Retina (tissue), 1 donor: Measurements from ENCODE around the gene CYP26B1.
"Not testable (repeated sequence)": the region's sequence is repeated elsewhere in the genome, so short reads cannot be mapped to it uniquely, and the experiment has no call there.

ENCODE experiments used
- DNase-seq: peaks from one replicate; pipeline ENCODE4 v3.0.0-alpha.2; 2016

Gene CYP26B1

DNA sequence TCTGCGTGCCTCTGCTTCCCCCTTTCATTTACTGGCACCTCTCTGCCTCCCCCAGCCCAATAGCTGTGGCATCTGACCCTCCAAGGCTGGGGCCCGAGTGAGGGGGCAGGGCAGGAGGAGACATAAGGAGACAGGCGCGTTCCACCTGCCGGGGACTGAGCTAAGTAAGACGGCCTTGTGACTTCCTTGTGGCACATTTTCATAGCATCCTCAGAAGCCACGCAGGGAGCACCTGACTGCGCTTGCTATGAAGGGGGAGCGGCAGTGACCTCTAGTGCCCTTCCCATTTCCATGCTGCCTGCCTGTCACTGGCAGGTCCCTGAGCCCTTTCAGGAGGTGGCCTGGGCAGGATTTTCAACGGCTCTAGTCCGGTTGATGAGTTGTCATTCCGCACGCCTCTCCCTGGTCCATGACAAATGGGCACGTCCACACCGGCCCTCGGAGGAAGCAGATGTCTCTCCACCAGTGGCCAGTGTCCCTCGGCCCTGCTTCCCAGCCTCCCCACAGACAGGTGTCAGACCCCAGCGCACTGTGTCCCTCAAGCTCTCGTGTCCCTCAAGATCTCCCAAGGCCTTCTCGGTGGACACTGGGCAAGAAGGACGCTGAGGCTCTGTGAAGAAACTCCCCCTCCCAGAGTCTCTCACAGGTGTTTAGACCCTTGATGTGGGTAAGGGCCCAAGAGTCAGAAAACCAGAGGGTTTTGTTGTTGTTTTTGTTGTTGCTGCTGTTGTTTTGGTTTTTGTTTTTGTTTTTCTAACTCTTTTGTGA is 42.7 kb downstream of the CYP26B1 start:
- no peak for DNase-seq

DNA sequence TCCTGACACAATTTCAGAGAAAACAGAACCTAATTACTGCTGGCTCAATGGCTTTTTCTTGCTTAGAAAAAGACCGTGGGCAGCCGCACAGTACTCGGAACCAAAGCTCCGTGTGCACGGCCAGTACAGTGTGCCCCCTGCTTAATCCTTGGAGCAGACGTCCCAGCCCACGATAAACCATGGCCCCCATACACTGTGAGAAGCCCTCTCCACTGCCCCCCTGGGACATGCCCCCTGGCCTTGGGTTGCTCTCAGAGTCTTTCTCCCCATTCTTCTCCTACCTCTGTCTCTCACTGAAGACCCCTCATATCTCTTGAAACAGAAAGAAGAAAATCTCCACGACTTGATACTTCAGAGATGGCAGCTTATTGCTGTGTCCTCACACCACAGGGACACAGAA is 44.0 kb downstream of the CYP26B1 start:
- no peak for DNase-seq

DNA sequence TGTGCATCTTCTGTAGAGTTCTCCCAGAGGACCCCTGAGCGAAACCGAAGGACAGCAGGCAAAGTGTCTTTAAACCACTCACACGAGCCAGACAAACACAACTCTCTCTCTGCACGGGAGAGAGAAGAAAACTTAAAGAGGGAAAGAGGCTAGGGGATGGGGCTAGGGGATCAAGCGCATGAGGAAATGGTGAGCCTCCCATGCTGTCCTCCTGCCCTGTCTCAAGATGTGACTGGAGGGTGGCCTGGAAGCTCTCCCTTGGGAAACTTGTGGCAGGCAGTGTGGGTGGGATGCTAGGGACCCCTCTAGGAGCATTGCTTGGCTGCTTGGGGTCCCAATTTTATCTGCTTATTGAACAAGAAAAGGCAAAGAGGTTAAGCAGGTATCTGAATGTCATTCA is 44.5 kb downstream of the CYP26B1 start:
- no peak for DNase-seq

DNA sequence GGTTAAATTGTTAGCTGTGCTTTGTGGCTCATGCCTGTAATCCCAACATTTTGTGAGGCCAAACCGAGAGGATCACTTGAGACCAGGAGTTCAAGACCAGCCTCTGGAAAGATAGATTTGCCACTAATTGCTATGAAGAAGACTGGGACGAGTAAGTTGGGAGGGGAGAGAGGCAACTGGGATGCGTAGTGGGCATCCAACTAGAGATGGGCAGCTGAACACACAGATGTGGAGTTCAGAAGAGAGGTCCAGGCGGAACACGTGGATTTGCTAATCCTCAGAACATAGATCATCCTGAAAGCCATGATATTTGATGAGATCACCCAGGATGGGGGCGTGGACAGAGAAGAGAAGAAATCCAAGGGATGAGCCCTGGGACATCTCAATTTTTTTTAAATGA is 48.7 kb downstream of the CYP26B1 start:
- DNase-seq: no peak

DNA sequence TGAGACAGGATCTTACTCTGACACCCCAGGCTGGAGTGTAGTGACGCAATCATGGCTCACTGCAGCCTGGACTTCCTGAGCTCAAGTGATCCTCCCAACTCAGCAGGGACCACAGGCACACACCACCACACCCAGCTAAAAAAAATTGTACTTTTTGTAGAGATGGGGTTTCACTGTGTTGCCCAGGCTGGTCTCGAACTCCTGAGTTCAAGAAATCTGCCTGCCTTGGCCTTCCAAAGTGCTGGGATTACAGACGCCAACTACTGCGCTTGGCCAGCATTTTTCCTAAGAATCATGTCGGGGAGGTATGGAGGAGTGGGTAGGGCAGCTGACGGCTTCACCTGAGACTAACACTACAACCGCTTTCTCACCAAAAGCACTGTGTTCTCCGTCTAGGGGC is 50.4 kb downstream of the CYP26B1 start:
- DNase-seq: no peak

DNA sequence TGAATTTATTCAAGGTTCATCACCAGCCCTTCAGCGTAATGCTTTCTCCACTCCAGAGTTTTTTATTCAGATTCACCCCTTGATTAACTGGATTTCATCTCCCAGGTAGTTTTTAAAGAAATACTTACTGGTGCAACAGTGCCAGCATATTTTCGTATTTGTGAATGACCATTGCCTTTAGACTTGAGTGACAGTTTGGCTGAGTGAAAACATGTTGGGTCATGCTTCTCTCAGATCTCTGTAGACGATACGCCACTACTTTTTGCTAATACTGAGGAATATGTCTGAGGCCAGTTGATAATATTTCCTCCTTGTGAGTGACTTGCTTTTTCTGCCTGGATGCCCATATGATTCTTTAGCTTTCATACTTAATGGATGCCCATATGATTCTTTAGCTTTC is 51.5 kb downstream of the CYP26B1 start:
- no peak for DNase-seq

- no peak for DNase-seq
Measured at GRCh38 chr2:72095364-72095763, 52.3 kb downstream of the CYP26B1 start.

- no peak for DNase-seq
Measured at GRCh38 chr2:72094701-72095100, 53.0 kb downstream of the CYP26B1 start.

DNA sequence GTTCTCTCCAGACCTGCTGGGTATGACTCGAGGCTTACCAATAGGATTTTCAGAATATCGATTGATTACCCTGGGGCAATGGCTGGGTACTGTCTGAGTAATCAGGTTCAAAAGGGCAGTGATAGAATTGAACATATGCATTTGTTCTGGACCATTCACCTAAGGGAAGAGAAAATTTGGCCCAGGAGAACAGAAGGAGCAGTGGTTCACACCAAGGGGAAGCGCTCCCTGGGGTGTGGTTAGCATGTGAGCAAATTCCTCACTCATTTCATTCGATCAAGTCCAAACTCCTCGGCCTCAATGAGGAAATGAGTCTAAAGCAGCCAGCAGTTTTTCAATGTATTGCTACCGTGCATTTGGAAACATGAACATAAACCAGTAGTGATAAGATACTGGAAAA is 55.6 kb downstream of the CYP26B1 start:
- no peak for DNase-seq

DNA sequence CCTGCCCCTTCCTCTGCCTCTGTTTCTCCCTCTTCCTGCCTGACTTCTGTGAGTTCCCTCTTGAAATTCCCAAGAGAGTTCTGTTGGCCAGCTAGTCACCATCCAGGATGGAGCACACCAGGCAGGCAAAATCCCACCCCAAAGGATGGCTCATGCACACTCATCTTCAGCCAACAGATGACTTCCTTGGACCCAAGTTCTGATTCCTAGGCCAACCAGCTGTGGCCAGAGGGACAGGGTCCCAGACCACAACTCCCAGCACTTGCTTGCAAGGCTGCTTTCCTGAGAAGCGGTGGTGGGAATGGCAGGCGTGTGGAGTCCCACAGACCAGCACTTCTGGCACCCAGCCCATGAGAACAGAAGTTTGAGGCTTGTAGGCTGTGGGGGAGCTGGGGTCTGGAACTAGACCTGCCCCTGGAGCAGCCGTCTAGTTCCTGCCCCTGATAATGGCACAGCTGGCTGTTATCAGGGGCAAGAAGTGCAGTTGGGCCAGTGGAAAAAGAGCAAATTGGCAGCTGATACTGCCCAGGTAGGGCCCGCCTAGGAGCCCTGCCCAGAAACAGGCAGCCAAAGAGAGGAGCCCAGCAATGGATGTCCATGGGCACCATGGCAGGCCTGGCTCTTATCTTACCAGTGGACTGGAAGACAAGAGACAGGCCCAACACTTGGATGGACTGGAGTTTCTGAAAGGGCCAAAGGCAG is 56.7 kb downstream of the CYP26B1 start:
- DNase-seq: no peak

GRCh38 chr2:72090271-72090720 is 57.4 kb downstream of the CYP26B1 start:
- no peak for DNase-seq

GRCh38 chr2:72089537-72089936 is 58.1 kb downstream of the CYP26B1 start:
- DNase-seq: no peak

GRCh38 chr2:72089028-72089427 is 58.6 kb downstream of the CYP26B1 start:
- no peak for DNase-seq

DNA sequence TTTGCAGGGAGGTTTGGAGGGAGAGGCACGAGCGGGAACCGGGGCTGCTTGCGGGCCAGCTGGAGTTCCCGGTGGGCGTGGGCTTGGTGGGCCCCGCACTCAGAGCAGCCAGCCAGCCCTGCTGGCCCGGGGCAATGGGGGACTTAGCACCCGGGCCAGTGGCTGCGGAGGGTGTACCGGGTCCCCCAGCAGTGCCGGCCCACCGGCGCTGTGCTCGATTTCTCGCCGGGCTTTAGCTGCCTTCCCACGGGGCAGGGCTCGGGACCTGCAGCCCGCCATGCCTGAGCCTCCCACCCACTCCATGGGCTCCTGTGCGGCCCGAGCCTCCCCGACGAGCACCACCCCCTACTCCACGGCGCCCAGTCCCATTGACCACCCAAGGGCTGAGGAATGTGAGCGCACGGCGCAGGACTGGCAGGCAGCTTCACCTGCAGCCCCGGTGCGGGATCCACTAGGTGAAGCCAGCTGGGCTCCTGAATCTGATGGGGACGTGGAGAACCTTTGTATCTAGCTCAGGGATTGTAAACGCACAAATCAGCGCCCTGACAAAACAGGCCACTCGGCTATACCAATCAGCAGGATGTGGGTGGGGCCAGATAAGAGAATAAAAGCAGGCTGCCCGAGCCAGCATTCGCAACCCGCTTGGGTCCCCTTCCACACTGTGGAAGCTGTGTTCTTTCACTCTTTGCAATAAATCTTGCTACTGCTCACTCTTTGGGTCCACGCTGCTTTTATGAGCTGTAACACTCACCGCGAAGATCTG is 60.6 kb downstream of the CYP26B1 start:
- not testable (repeated sequence) for DNase-seq

DNA sequence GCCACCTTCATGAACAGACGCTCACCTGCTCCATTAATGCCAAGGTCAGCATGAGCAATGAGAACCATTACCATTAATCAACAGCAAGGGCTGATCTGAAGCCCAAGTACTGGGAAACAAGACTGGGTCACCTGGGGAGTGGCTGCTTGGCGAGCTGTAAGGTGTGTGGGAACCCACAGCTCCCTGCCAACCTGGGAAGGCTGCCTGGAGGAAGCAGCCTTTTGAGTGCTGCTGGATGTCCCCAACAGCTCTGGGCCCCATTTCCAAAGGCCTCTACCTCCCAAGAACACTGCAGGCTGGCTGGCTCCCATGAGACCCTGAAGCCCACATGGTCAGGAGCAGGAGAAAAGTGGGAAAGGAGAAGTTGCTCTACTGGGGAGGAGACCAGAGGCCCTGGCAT is 62.1 kb downstream of the CYP26B1 start:
- DNase-seq: no peak

DNA sequence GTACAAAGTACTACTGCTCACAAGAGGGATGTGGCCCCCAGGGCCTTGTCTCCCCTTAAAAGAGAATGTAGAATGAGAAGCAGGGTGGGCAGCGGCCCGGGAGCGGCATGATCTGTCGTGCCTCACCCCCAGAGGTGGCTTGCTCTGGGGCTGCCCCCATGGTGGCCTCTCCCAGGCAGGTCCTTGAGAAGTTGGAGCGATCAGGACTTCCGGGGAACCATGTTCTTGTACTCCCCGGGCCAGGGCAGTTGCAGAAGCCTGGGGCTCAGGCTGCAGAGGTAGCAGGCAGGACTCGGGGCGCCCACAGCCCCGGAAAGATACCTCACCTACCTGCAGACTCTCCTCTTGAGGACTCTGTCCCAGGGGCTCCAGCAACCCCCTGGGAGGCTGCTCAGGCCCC is 62.6 kb downstream of the CYP26B1 start:
- DNase-seq: no peak

DNA sequence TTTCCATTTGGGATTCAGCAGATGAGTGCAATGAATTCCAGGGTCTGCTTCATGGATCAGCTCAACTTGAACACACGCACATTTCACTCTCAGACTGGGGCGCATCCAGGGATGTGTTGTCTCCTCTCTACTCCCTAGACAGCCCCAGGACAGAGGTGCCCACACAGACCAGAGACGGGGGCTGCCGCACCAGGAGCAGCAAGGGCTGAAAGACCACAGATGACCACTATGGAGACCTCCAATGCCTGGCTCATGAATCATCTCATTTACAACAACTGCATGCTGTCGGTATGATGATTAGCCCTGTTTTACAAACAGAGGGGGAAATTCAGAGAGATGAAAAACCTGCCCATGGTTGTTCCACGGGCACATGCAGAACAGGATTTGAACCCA is 63.1 kb downstream of the CYP26B1 start:
- no peak for DNase-seq

DNA sequence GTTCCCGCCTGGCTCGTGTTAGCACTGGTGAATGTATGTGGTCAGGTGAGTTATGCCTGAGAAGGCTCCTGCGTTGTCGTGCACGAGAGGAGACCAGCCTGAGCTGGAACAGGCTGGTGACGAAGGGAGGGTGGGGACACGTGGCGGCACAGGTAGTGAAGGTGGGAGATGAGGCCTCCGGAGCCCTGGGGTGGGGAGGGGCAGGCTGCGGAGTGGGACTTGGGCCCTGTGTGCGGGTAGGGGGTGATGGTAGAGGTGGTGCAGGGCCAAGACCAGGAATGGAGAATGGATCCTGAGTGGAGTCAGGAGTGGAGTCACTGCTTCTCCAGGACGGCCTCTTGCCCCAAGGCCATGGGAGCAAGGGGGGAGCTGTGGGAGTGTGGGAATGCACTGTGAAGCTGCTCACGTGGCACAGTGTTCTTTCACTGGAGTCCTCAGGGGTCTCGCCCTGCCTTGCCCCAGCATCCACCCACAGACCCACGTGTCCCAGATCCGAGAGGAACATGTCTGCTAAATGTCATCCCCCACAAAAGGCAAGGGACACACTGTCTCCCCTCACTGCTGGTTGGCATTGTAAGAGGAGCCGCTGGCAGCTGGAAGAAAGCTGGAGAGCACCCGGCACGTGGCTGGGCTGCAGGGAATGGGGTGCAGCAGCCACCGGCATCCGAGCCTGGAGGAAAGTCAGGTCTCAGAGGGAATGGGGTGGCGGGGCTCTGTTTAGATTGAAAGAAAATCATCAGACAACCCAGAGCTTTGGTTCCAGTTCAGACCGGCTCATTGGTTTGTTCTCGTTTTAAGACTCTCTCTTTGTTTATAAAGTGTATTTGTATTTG is 63.7 kb downstream of the CYP26B1 start:
- no peak for DNase-seq

- no peak for DNase-seq
Measured at GRCh38 chr2:72082887-72083286, 64.8 kb downstream of the CYP26B1 start.

GRCh38 chr2:72082021-72082601 is 65.6 kb downstream of the CYP26B1 start:
- DNase-seq: no peak

- DNase-seq: no peak
Measured at GRCh38 chr2:72081451-72081850, 66.2 kb downstream of the CYP26B1 start.
